NCI-H2227 (cell line): ENCODE measurements around the gene NECTIN2.
"Not testable (repeated sequence)": the region's sequence is repeated elsewhere in the genome, so short reads cannot be mapped to it uniquely, and the experiment has no call there.

Source experiments
- DNase-seq: peaks from one replicate; lab custom pipeline; 2025; ENCODE audit not compliant: unreplicated experiment; lab: John Stamatoyannopoulos, UW

Gene NECTIN2

DNA sequence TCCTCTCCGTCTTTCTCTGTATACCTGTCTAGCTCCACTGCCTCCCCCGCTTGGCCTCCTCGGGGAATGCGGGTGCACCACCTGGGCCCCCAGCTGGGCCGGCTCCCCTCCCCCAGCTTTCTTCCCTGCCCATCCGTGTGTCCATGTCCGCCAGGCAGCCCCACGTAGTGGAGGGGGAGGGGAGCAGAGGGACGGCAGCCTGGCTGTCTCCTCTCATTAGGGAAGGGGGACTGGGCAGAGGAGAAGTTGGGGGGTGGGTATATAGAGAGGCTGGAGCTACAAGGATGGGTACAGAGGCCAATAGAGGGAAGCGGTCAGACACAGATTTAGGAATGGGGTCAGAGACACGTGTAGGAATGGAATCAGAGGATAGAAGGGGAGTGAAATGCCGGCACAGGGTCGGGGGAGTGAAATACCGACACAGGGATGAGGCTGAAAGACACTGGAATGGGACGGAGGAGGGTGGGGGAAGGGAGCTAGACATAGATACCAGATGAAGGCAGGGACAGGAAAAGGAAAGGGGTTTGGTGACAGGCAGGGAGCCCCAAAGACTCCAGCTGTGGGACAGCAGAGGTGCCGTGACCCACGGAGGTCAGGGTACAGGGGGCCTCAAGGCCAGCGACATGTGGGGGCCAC is 2.8 kb downstream of the NECTIN2 start:
- peak; percentile 35 for DNase-seq

GRCh38 chr19:44850641-44851109 is 4.6 kb downstream of the NECTIN2 start:
- no peak for DNase-seq

- DNase-seq = no peak
These were observed 5.3 kb downstream of the NECTIN2 start for GRCh38 chr19:44851427-44851826.

GRCh38 chr19:44855606-44856005 is 9.5 kb downstream of the NECTIN2 start:
- no peak for DNase-seq

DNA sequence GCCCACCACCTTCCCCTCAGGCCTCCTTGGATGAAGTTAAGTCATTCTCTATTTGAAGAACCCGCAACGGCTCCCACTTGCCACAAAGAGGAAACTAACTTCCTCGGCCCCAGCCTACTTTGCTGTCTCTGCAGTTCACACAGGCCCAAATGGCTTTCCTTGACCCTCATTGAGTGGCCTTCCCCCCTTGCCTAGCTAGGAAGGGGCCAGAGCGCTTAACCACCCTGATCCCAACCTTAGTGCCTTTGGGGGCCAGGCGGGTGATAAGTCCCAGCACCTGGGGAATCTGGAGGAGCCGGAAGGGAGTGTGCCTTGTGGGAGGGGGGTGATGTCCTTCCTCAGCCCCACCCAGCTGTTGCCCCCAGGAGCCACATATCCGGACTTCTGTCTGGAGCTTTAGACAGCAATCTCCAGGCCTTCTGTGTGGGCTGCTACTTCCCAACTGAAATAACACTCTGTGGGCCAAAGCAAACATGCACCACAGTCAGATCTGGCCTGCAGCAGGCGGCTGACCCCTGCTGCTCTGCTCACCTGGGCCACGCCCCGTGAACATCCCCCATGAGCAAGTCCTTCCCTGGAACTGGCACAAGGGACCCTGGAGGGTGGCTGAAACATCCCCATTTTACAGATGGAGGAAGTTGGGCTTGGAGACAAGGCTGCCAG is 10.5 kb downstream of the NECTIN2 start:
- no peak for DNase-seq

GRCh38 chr19:44857837-44858236 is 11.7 kb downstream of the NECTIN2 start:
- DNase-seq = no peak

DNA sequence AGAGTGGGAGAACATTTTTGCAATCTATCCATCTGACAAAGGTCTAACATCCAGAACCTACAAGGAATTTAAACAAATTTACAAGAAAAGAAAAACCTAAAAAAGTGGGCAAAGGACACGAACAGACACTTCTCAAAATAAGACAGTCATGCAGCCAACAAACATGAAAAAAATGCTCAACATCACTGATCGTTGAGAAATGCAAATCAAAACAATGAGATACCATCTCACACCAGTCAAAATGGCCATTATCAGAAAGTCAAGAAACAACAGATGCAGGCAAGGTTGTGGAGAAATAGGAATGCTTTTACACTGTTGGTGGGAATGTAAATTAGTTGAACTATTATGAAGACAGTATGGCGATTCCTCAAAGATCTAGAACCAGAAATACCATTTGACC is 15.5 kb downstream of the NECTIN2 start:
- not testable (repeated sequence) for DNase-seq

DNA sequence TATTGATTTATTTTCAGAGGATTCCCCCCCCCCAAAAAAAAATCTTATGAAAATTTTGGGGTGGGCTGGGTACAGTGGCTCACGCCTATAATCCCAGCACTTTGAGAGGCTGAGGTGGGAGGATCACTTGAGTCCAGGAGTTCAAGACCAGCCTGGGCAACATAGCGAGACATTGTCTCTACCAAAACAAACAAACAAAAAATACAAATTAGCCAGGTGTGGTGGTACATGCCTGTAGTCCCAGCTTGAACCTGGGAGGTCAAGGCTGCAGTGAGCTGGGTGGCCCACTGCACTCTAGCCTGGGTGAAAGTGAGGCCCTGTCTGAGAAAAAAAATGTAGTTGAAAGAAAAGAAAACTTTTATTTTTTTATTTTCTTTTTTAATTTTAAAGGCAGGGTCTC is 17.9 kb downstream of the NECTIN2 start:
- no peak for DNase-seq

GRCh38 chr19:44865196-44865767 is 19.2 kb downstream of the NECTIN2 start:
- DNase-seq = no peak

DNA sequence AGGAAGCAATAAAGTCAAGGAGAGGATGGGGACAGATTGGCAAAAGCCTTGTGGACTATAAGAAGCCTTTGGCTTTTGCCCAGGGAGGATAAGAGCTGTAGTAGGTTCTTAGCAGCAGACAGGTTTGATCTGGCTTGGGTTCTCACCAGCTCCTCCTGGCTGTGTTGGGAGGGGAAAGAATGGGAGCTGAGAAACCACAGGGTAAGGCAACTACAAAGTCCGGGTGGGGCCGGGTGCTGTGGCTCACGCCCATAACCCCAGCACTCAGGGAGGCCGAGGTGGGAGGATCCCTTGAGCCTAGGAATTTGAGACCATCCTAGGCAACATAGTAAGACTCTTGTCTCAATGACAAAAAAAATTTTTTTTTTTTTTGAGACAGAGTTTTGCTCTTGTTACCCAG is 20.6 kb downstream of the NECTIN2 start:
- no peak for DNase-seq

- DNase-seq = no peak
These were observed 21.5 kb downstream of the NECTIN2 start for GRCh38 chr19:44867578-44867977.

DNA sequence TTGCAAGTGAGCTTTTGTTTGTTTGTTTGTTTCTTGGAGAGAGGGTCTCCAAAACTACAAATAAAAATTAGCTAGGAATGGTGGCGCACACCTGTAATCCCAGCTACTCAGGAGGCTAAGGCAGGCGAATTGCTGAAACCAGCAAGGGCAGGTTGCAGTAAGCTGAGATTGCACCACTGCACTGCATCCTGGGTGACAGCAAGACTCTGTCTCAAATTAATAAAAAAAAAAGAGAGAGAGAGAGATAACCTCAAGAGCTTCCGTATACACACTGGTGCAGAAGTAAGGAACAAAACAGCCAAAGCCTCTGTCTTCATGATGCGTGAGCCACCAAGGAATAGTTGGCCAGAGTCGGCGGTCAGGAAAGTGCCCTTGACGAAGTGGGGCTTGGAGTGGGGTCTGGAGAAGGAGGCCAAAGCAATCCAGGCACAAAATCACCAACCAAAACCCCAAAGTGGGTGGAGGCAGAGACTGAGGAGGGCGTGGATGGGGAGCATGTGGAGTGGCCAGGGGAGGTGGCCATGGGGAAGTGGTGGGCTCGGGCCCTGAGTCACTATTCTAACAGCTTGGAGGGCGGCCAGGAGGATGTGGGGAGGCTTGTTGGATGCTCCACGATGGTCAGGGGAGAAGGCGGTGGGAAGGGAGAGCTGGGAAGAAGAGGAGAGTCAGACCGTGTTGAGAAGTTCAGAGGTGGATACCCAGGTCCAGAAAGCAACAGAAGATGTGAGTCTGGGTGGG is 23.8 kb downstream of the NECTIN2 start:
- no peak for DNase-seq

GRCh38 chr19:44871809-44872208 is 25.7 kb downstream of the NECTIN2 start:
- DNase-seq = no peak

GRCh38 chr19:44872661-44873060 is 26.6 kb downstream of the NECTIN2 start:
- DNase-seq = no peak

GRCh38 chr19:44874317-44874716 is 28.2 kb downstream of the NECTIN2 start:
- DNase-seq = no peak

DNA sequence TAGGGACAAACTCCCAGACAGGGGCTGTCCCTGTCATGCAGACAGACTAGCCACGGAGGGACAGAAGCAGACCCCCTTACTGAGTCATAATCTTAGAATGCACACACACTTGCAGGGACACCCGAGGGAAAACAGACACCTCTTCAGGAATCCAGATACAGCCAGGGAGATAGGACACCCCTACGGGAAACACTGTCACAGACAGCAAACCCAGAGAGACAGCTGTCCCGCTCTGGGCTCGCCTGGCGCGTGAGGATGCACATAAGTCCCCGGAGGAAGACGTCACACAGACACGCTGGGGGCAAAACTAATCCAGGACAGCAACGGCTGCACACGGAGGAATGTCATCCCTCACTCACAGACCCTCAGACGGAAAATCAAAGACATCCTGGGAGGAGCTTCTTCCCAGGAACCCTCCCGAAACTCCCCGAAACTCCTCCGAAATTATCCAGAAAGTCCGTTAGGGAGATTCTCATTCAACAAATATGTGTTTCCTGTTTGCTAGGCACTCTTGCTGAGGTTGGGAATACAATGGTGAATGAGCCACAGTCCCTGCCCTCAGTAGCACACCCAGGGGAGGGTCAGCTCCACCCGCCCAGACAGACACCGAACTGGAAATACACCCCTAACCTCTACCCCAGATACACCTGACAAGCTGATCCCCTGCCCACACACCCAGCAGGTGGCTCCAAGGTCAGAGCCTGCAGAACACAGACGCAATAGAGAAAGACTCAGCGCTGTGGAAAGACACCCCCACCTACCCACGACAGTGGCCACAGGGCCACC is 29.8 kb downstream of the NECTIN2 start:
- no peak for DNase-seq

DNA sequence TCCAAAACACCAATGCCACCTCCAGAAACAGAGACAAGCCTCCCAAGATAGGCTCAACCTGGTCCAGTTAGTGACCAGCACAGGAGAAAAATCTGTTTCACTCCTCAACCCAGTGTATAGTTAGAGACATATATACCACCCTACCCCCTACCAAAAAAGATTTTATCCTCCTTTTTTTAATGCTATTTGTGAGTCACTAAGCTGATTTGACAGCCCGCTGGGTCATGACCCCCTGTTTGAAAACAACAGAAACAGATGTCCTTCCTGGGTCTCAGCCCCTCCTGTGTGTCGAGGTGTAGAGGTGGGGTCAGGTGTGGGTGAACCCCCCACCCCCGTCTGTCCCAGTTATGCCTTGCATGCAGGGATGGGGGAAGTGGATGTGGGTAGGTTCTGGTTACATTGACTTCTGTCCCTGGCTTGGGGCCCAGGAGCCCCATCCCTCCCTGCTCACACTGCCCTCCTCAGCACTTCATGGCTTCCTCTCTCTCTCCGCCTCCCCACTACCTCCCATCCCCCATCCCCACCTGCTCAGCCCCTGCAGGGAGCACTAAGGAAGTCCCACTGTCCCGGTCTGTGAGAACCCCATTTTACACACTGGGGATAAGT is 30.9 kb downstream of the NECTIN2 start:
- DNase-seq = no peak

DNA sequence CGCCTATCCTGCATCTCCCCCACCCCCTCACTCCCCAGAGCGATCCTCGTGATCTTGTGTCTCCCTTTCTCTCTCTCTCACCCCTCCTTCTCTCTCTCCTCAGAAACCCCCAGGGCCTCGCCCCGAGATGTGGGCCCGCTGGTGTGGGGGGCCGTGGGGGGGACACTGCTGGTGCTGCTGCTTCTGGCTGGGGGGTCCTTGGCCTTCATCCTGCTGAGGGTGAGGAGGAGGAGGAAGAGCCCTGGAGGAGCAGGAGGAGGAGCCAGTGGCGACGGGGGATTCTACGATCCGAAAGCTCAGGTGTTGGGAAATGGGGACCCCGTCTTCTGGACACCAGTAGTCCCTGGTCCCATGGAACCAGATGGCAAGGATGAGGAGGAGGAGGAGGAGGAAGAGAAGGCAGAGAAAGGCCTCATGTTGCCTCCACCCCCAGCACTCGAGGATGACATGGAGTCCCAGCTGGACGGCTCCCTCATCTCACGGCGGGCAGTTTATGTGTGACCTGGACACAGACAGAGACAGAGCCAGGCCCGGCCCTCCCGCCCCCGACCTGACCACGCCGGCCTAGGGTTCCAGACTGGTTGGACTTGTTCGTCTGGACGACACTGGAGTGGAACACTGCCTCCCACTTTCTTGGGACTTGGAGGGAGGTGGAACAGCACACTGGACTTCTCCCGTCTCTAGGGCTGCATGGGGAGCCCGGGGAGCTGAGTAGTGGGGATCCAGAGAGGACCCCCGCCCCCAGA is 32.2 kb downstream of the NECTIN2 start:
- DNase-seq = no peak

GRCh38 chr19:44879309-44880065 is 33.4 kb downstream of the NECTIN2 start:
- DNase-seq = no peak
